Liver (tissue), 9 donors: ENCODE data around the gene PRC1. TPM values are rescaled to one million over a fixed set of nuclear protein-coding genes. Genes with fewer than 3 reads are reported as not detected.
A peak's percentile ranks its signal among the peaks of the same experiment; 100 is the strongest.
"Not testable (repeated sequence)": the region's sequence is repeated elsewhere in the genome, so short reads cannot be mapped to it uniquely, and the experiment has no call there.

Experiments
- DNase-seq: peaks from one replicate; pipeline ENCODE4 v3.0.0-alpha.2; 2017; ENCODE audit warnings: low spot score
- H3K27ac ChIP-seq, 2 donors: one replicate each; pipeline ENCODE4 v1.7.0; 2013; ENCODE audit warnings: inconsistent platforms in 2 of 2, low read length in 2 of 2, control low read depth in 1 of 2, low read depth in 1 of 2, mild to moderate bottlenecking in 1 of 2
- H3K27me3 ChIP-seq, 4 donors: one replicate each; pipeline versions ENCODE4 v1.6.1 to v1.7.0; 2013; ENCODE audit warnings: low read length in 3 of 4, inconsistent platforms in 1 of 4, mild to moderate bottlenecking in 1 of 4, moderate library complexity in 1 of 4; ENCODE audit not compliant: control insufficient read depth in 4 of 4, insufficient read depth in 4 of 4
- H3K36me3 ChIP-seq, 4 donors: one replicate each; pipeline versions ENCODE4 v1.6.1 to v1.7.0; 2013; ENCODE audit warnings: low read length in 3 of 4, mild to moderate bottlenecking in 3 of 4, low read depth in 1 of 4, moderate library complexity in 1 of 4; ENCODE audit not compliant: control insufficient read depth in 4 of 4, insufficient read depth in 3 of 4
- H3K4me1 ChIP-seq, 4 donors: one replicate each; pipeline versions ENCODE4 v1.6.1 to v1.7.0; 2013; ENCODE audit warnings: low read length in 3 of 4, mild to moderate bottlenecking in 3 of 4, moderate library complexity in 1 of 4; ENCODE audit not compliant: control insufficient read depth in 4 of 4, insufficient read depth in 4 of 4
- H3K4me3 ChIP-seq, 3 donors: one replicate each; pipeline versions ENCODE4 v1.6.1 to v1.7.0; 2013; ENCODE audit warnings: low read length in 3 of 3, control low read depth in 1 of 3, low read depth in 1 of 3, mild to moderate bottlenecking in 1 of 3
- H3K9ac ChIP-seq, 2 donors: one replicate each; pipeline ENCODE4 v1.7.0; 2013; ENCODE audit warnings: low read length in 2 of 2, mild to moderate bottlenecking in 2 of 2, moderate library complexity in 2 of 2, control low read depth in 1 of 2, low read depth in 1 of 2
- H3K9me3 ChIP-seq, 4 donors: one replicate each; pipeline versions ENCODE4 v1.6.1 to v1.7.0; 2013; ENCODE audit warnings: low read length in 3 of 4; ENCODE audit not compliant: control insufficient read depth in 4 of 4
- ATF3 ChIP-seq: IDR thresholded peaks from 2 replicates; pipeline ENCODE4 v1.6.1; 2016; ENCODE audit warnings: antibody characterized with exemption
- CTCF ChIP-seq: fragments of 150-350 bp; IDR thresholded peaks from 2 replicates; pipeline ENCODE4 v1.5.1; 2017; ENCODE audit warnings: improper control_type of control experiment, low read depth, low read length; ENCODE audit not compliant: missing input control
- EGR1 ChIP-seq, 2 donors: IDR thresholded peaks; 2 replicates each; pipeline ENCODE4 v1.6.1; 2016 to 2018; ENCODE audit warnings: antibody characterized with exemption in 2 of 2, low read depth in 2 of 2
- FOXA1 ChIP-seq: IDR thresholded peaks from 2 replicates; pipeline ENCODE4 v1.6.1; 2016; ENCODE audit warnings: antibody characterized with exemption
- FOXA2 ChIP-seq: IDR thresholded peaks from 2 replicates; pipeline ENCODE4 v1.6.1; 2016; ENCODE audit warnings: antibody characterized with exemption
- GABPA ChIP-seq, 2 donors: IDR thresholded peaks in 1 of 2; conservative IDR thresholded peaks in 1 of 2; 2 replicates each; pipeline ENCODE4 v1.6.1; 2016; ENCODE audit warnings: antibody characterized with exemption in 2 of 2, mild to moderate bottlenecking in 1 of 2, moderate library complexity in 1 of 2
- HNF4A ChIP-seq, 2 donors: conservative IDR thresholded peaks; 2 replicates each; pipeline ENCODE4 v1.6.1; 2016; ENCODE audit warnings: antibody characterized with exemption in 2 of 2, mild to moderate bottlenecking in 2 of 2
- HNF4G ChIP-seq: IDR thresholded peaks from 2 replicates; pipeline ENCODE4 v1.6.1; 2016; ENCODE audit warnings: antibody characterized with exemption
- JUND ChIP-seq, 2 donors: IDR thresholded peaks; 2 replicates each; pipeline ENCODE4 v1.6.1; 2016; ENCODE audit warnings: antibody characterized with exemption in 2 of 2
- NR2F2 ChIP-seq: IDR thresholded peaks from 2 replicates; pipeline ENCODE4 v1.6.1; 2016; ENCODE audit warnings: antibody characterized with exemption
- RAD21 ChIP-seq, 2 donors: IDR thresholded peaks; 2 replicates each; pipeline ENCODE4 v1.6.1; 2016; ENCODE audit warnings: antibody characterized with exemption in 2 of 2, mild to moderate bottlenecking in 2 of 2
- REST ChIP-seq: IDR thresholded peaks from 2 replicates; pipeline ENCODE4 v1.6.1; 2016; ENCODE audit warnings: antibody characterized with exemption, mild to moderate bottlenecking
- RXRA ChIP-seq, 2 donors: IDR thresholded peaks; 2 replicates each; pipeline ENCODE4 v1.6.1; 2017 to 2018; ENCODE audit warnings: antibody characterized with exemption in 2 of 2, mild to moderate bottlenecking in 1 of 2
- SP1 ChIP-seq: IDR thresholded peaks from 2 replicates; pipeline ENCODE4 v1.6.1; 2018; ENCODE audit warnings: antibody characterized with exemption, mild to moderate bottlenecking
- TAF1 ChIP-seq: conservative IDR thresholded peaks from 2 replicates; pipeline ENCODE4 v1.6.1; 2016; ENCODE audit warnings: antibody characterized with exemption, mild to moderate bottlenecking
- ZBTB33 ChIP-seq: IDR thresholded peaks from 2 replicates; pipeline ENCODE4 v1.6.1; 2016; ENCODE audit warnings: antibody characterized with exemption
- WGBS: extraction: QIAGEN DNeasy Blood & Tissue Kit; methylation state at CpG from one replicate; pipeline ENCODE4 v1.1.7; 2013; 5-methylcytosine and 5-hydroxymethylcytosine counted together
- polyA plus RNA-seq, 2 donors: library from polyadenylated mRNA; stranded (reverse) in 1 of 2; unstranded in 1 of 2; fragments of 200-250 nt in 1 of 2; fragments of >200 nt in 1 of 2; fragmentation: Nextera tagmentation in 1 of 2; extraction: Ambion mirVana in 1 of 2; gene quantifications; one replicate each; pipeline versions ENCODE4 v1.2.1 to v1.2.3, GENCODE V29; 2013 to 2015
- total RNA-seq, 2 donors: library from RNA; depleted of rRNA; stranded (reverse); fragments of >200 nt; gene quantifications; one replicate each; pipeline ENCODE4 v1.2.3, GENCODE V29; 2014
- TF ChIP-seq, protein P1 (sequence below): IDR thresholded peaks from 2 replicates; pipeline ENCODE4 v1.6.1; 2016; ENCODE audit warnings: antibody characterized with exemption
- donor health status: healthy.
- donor health status: healthy.
- donor health status: healthy.
- donor health status: healthy.
- donor health status: healthy.

PRC1 gene
- total and polyA plus RNA-seq, 4 donors: 2.1 to 128 (median 5.6) TPM

DNA sequence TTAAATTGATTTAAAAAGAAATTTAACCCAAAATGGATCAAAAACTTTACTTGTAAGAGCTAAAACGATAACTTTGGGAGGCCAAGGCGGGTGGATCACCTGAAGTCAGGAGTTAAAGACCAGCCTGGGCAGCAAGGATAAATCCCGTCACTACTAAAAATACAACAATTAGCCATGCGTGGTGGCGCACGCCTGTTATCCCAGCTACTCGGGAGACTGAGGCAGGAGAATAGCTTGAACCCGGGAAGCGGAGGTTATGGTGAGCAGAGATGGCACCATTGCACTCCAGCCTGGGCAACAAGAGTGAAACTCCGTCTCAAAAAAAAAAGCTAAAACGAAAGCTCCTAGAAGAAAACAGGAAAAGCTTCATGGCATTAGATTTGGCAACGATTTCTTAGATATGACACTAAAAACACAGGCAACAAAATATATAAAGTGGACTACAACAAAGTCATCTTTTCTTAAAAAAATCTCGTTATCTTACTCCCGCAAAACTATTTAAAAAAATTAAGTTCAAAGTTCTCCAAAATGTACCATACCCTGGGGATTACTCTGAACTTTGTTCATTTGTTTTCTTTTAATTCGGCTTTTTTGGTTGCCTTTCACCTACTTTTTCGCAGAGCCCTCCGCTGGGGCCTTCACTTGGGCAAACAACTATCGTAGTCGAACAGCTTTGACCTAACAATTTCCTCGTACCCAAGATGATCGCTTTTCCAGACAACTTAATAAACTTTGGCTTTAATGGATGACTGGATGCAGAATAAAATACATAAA is 64.9 kb downstream of the PRC1 start:
- no peak for DNase-seq
- H3K4me1 ChIP-seq: peaks cover 0 to 34% (median 18%) of the 10 kb centered on the region in 4 donors

GRCh38 chr15:90928106-90928505 is 66.2 kb downstream of the PRC1 start:
- H3K9me3 ChIP-seq, H3K27me3 ChIP-seq, H3K4me3 ChIP-seq, H3K36me3 ChIP-seq, DNase-seq, H3K27ac ChIP-seq, H3K9ac ChIP-seq: not testable (repeated sequence)
- peaks cover 0 to 30% (median 14%) of the 10 kb centered on the region in 4 donors for H3K4me1 ChIP-seq
- 85% methylated on average over 7 of the region's 7 CpGs for WGBS

More for the DNA sequence above, 64.9 kb downstream of the PRC1 start:
- TF ChIP-seq HNF4G: no peak
- no peak for TF ChIP-seq ZBTB33
- no peak for TF ChIP-seq EGR1 (IDR thresholded peaks at IDR 0.05; ENCODE audit: low read depth in 2 of 2)
- TF ChIP-seq JUND (IDR thresholded peaks at IDR 0.05): no peak
- no peak for TF ChIP-seq ATF3
- TF ChIP-seq GABPA (IDR thresholded peaks at IDR 0.05 in 1 of 2, conservative IDR thresholded peaks at IDR 0.05 in 1 of 2): no peak
- TF ChIP-seq SP1: no peak
- TF ChIP-seq RAD21 (IDR thresholded peaks at IDR 0.05): no peak
- no peak for TF ChIP-seq RXRA (IDR thresholded peaks at IDR 0.05)
- TF ChIP-seq HNF4A (conservative IDR thresholded peaks at IDR 0.05): no peak
- no peak for TF ChIP-seq CTCF
- TF ChIP-seq NR2F2: no peak
- TF ChIP-seq REST: no peak
- TF ChIP-seq, protein P1, sequence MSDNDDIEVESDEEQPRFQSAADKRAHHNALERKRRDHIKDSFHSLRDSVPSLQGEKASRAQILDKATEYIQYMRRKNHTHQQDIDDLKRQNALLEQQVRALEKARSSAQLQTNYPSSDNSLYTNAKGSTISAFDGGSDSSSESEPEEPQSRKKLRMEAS: no peak
- TF ChIP-seq TAF1: no peak
- no peak for TF ChIP-seq FOXA2
- TF ChIP-seq FOXA1: no peak
- peak overlapping the region; percentile 55 to 83 (median 67) for H3K4me3 ChIP-seq
- 35% methylated on average over 21 of the region's 21 CpGs for WGBS
- no peaks in the 10 kb centered on the region for H3K27me3 ChIP-seq
- peak overlapping the region; percentile 93 to 94 for H3K27ac ChIP-seq
- no peaks in the 10 kb centered on the region for H3K9me3 ChIP-seq
- peak overlapping the region; percentile 51 to 97 for H3K9ac ChIP-seq
- no peaks in the 10 kb centered on the region for H3K36me3 ChIP-seq

DNA sequence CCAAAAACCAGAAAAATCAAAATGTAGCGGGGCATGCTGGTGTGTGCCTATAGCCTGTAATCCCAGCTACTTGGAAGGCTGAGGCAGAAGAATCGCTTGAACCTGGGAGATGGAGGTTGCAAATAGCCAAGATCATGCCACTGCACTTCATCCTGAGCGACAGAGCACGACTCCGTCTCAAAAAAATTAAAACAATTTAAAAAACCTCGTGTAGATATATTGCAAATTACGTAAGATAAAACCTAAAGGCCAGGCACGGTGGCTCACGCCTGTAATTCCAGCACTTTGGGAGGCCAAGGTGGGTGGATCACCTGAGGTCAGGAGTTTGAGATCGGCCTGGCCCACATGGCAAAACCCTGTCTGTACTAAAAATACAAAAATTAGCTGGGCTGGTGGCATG is 67.6 kb downstream of the PRC1 start:
- H3K9ac ChIP-seq, H3K27ac ChIP-seq, H3K4me3 ChIP-seq, DNase-seq, H3K9me3 ChIP-seq, H3K27me3 ChIP-seq, H3K36me3 ChIP-seq: not testable (repeated sequence)
- H3K4me1 ChIP-seq: peaks cover 0 to 26% (median 14%) of the 10 kb centered on the region in 4 donors
- 95% methylated on average over 10 of the region's 10 CpGs for WGBS
